PC-3 (cell line): Measurements from ENCODE around the gene TH. TPM values are rescaled to one million over a fixed set of nuclear protein-coding genes. Genes with fewer than 3 reads are reported as not detected.

Experiments used
- ATAC-seq: fragments of 200-7000 bp; cut with Tn5 transposase; 2 replicates; pipeline ENCODE4 v1.9.1; 2020; ENCODE audit warnings: mild to moderate bottlenecking, moderate library complexity
- BruUV-seq: library from RNA; stranded (reverse); fragments of 400-500 nt; replicated peaks from 2 replicates; lab custom pipeline; 2021; lab: Mats Ljungman, UMichigan
- CTCF ChIA-PET: fragments of 300-600 bp; sonication (Branson Sonifier 250); formaldehyde crosslinking; loops from one replicate; lab custom pipeline; 2022; ENCODE audit warnings: antibody characterized with exemption; lab: Charles Lee
- POLR2A ChIA-PET: fragments of 300-600 bp; sonication (Branson Sonifier 250); formaldehyde crosslinking; loops from one replicate; lab custom pipeline; 2022; ENCODE audit warnings: antibody characterized with exemption; ENCODE audit not compliant: unreplicated experiment; lab: Charles Lee
- DNase-seq: peaks from one replicate; pipeline ENCODE4 v3.0.0-alpha.2; 2015
- H2AFZ ChIP-seq: fragments of 300-600 bp; sonication (generic); 2 replicates; pipeline ENCODE4 v1.6.0; 2016; ENCODE audit warnings: antibody characterized with exemption, low read length
- H3F3A ChIP-seq: fragments of 300-600 bp; sonication (generic); one replicate; pipeline ENCODE4 v1.6.0; 2017; ENCODE audit warnings: antibody characterized with exemption, low read length, control low read depth, mild to moderate bottlenecking; ENCODE audit not compliant: unreplicated experiment
- H3K27ac ChIP-seq: fragments of 300-600 bp; sonication (generic); 2 replicates; pipeline ENCODE4 v1.5.1; 2016; ENCODE audit warnings: mild to moderate bottlenecking, low read length
- H3K27me3 ChIP-seq: fragments of 300-600 bp; sonication (generic); 2 replicates; pipeline ENCODE4 v1.6.1; 2016; ENCODE audit warnings: low read length, mixed read lengths
- H3K36me3 ChIP-seq: fragments of 300-600 bp; sonication (generic); 2 replicates; pipeline ENCODE4 v1.6.1; 2016; ENCODE audit warnings: low read depth, mixed run types, low read length, mixed read lengths
- H3K4me1 ChIP-seq: fragments of 300-600 bp; sonication (generic); 2 replicates; pipeline ENCODE4 v1.5.1; 2016; ENCODE audit warnings: low read length; ENCODE audit not compliant: insufficient read depth
- H3K4me2 ChIP-seq: fragments of 300-600 bp; sonication (generic); 2 replicates; pipeline ENCODE4 v1.6.0; 2016; ENCODE audit warnings: low read length
- H3K4me3 ChIP-seq: fragments of 300-600 bp; sonication (generic); 2 replicates; pipeline ENCODE4 v1.5.1; 2016; ENCODE audit warnings: mild to moderate bottlenecking, low read length, mixed read lengths
- H3K79me2 ChIP-seq: fragments of 300-600 bp; sonication (generic); 2 replicates; pipeline ENCODE4 v1.6.1; 2017; ENCODE audit warnings: low read length, mixed read lengths
- H3K9ac ChIP-seq: fragments of 300-600 bp; sonication (generic); 2 replicates; pipeline ENCODE4 v1.6.0; 2016; ENCODE audit warnings: mild to moderate bottlenecking, low read length
- H3K9me2 ChIP-seq: fragments of 300-600 bp; sonication (generic); replicated peaks from 2 replicates; pipeline ENCODE4 v1.6.1; 2016; ENCODE audit warnings: mixed run types, low read length, mixed read lengths
- H3K9me3 ChIP-seq: fragments of 300-600 bp; sonication (generic); 2 replicates; pipeline ENCODE4 v1.6.1; 2016; ENCODE audit warnings: low read length, mixed read lengths
- H4K20me1 ChIP-seq: fragments of 300-600 bp; sonication (generic); 2 replicates; pipeline ENCODE4 v1.6.1; 2016; ENCODE audit warnings: low read length, mixed read lengths
- EZH2 ChIP-seq: fragments of 300-600 bp; sonication (generic); IDR thresholded peaks from one replicate; pipeline ENCODE4 v1.6.1; 2017; ENCODE audit warnings: antibody characterized with exemption, mild to moderate bottlenecking, low read length; ENCODE audit not compliant: unreplicated experiment
- EZH2phosphoT487 ChIP-seq: fragments of 300-600 bp; sonication (generic); IDR thresholded peaks from 2 replicates; pipeline ENCODE4 v1.6.1; 2018; ENCODE audit warnings: mild to moderate bottlenecking, antibody characterized with exemption, low read length, borderline replicate concordance
- intact Hi-C: fragments of 100-400 bp; cut with micrococcal nuclease; formaldehyde crosslinking; loops from 2 replicates; pipeline ENCODE4 v1.9.0; 2023
- total RNA-seq: library from RNA; depleted of rRNA; stranded (reverse); fragments of >200 nt; gene quantifications from 2 replicates; pipeline ENCODE4 v1.2.3, GENCODE V29; 2014
- TF ChIP-seq, protein P1 (sequence below): fragments of 300-600 bp; sonication (generic); conservative IDR thresholded peaks from 2 replicates; pipeline ENCODE4 v1.5.1; 2017; ENCODE audit warnings: antibody characterized with exemption, low read depth, mild to moderate bottlenecking, low read length

The TH gene
- total RNA-seq, 1 experiment from 2014 or later: 8.3 TPM

DNA sequence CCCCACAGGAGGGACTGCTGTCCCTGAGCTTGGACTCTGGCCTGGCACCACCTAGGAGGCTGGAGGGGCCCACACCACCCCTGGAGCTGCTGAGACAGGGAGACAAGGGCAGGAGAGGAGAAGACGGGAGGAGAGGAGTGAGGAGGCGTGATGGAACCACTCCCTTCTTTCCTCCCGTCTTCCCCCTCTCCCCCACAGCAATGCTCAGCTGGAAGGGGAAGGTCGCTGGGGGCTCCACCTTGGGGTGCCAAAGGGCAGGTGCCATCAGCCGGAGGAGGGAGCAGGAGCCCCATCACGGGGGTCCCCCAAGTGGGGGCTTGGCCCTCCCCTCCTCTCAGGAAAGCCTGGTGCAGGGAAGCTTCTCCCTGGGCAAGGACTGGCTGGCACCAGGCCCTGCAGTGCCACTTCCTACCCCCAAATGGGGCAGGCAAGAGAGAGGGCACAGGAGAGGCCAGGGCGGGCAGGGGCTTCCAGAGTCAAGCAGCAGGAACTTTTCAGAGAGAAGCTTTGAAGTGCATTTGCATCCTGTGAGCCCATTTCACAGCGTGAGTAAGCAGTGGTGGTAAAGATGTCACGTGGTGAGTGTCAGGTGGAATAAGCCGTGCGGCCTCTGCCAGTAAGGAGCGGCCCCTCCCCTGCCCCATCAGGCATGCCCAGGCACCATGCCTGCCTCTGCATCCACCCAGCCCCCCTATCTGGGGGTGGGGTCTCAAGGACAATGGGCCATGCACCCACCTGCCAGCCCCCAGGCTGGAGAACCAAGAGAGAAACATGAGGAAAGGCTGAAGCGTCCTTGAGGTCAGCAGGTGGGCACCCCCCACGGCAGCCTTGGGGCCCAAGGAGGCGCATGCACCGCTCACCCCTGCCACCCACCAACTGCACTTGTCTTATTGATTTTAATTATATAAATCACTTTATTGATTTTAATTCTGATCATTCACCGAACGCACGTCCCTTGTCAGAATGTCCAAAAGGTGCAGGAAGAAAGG, 37.3 kb downstream of the TH start:
- Histone ChIP-seq H3K27ac (no peak overlapping the region), H3K36me3 (no peaks in the 10 kb centered on the region), H3K9me2 (no peaks in the 10 kb centered on the region), H3K79me2 (no peaks in the 10 kb centered on the region), H3K9me3 (no peaks in the 10 kb centered on the region), H3K9ac (no peak overlapping the region), H3K4me3 (no peak overlapping the region), H3F3A (no peaks in the 10 kb centered on the region), H4K20me1 (no peaks in the 10 kb centered on the region), H3K27me3 (peaks cover 11% of the 10 kb centered on the region), H2AFZ (no peak overlapping the region), H3K4me1 (peaks cover 6% of the 10 kb centered on the region; the same call in 1 of the 2 replicates), H3K4me2 (no peak overlapping the region)
- TF ChIP-seq EZH2: no peak
- TF ChIP-seq EZH2phosphoT487: no peak
- TF ChIP-seq, protein P1, sequence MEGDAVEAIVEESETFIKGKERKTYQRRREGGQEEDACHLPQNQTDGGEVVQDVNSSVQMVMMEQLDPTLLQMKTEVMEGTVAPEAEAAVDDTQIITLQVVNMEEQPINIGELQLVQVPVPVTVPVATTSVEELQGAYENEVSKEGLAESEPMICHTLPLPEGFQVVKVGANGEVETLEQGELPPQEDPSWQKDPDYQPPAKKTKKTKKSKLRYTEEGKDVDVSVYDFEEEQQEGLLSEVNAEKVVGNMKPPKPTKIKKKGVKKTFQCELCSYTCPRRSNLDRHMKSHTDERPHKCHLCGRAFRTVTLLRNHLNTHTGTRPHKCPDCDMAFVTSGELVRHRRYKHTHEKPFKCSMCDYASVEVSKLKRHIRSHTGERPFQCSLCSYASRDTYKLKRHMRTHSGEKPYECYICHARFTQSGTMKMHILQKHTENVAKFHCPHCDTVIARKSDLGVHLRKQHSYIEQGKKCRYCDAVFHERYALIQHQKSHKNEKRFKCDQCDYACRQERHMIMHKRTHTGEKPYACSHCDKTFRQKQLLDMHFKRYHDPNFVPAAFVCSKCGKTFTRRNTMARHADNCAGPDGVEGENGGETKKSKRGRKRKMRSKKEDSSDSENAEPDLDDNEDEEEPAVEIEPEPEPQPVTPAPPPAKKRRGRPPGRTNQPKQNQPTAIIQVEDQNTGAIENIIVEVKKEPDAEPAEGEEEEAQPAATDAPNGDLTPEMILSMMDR: no peak
- CTCF ChIA-PET: no interaction called here
- no TSS peak for BruUV-seq
- DNase-seq (no peak), ATAC-seq (no peak)
- intact Hi-C loops: no loop called here
- POLR2A ChIA-PET: no interaction called here

DNA sequence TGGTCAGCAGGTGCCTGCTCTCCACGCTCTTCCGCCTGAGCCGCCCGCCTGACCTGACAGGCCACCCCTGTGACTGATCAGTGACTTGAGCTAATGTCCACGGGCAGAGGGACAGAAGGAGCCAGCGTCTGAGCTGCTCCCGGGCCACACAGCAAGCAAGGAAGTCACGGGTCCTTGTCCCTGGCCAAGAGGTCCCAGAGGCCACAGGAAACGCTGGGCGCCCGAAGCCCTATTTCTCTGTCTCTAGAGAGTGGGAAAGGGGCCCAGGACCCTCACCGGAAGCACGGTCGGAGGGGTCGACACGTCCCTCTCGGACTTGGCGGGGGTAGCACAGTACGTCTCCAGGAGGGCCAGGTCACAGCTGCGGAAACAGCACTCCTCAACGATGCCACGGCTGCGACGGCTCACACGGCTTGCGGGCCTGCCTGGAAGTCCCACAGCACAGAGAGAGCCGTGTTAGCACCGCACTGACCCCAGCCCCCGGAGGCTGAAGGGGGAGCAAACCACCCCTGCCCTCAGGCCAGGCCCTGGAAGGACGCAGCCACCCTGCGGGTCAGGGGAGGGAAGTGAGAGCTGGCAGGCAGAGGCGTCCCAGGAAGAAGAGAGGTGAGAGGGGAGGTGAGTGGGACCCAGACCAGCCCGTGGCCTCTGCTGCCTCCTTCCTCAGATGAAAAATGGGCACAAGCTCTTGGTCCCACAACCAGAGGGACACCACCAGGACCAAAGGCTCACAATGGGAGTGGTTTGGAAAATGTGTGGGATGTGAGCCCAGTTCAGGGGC, 38.2 kb downstream of the TH start:
- no peak for DNase-seq
- no peaks in the 10 kb centered on the region for H3K9me2 ChIP-seq
- CTCF ChIA-PET: no interaction called here
- intact Hi-C loops: no loop called here
- H3K4me1 ChIP-seq: peaks cover 6% of the 10 kb centered on the region; the same call in 1 of the 2 replicates
- POLR2A ChIA-PET: no interaction called here
- H4K20me1 ChIP-seq: no peaks in the 10 kb centered on the region
- H3K27me3 ChIP-seq: peaks cover 10% of the 10 kb centered on the region
- H2AFZ ChIP-seq: no peak overlapping the region
- H3K9me3 ChIP-seq: no peaks in the 10 kb centered on the region
- BruUV-seq: no TSS peak
- no peak overlapping the region for H3K4me2 ChIP-seq
- H3K4me3 ChIP-seq: no peak overlapping the region
- H3K9ac ChIP-seq: no peak overlapping the region
- no peaks in the 10 kb centered on the region for H3K79me2 ChIP-seq
- TF ChIP-seq, protein P1: no peak
- no peak for ATAC-seq
- H3K27ac ChIP-seq: no peak overlapping the region
- no peaks in the 10 kb centered on the region for H3K36me3 ChIP-seq
- H3F3A ChIP-seq: no peaks in the 10 kb centered on the region
